Prostate gland (tissue), 2 donors: ENCODE data around the gene ADH7. TPM values are rescaled to one million over a fixed set of nuclear protein-coding genes. Genes with fewer than 3 reads are reported as not detected.

ENCODE experiments used
- DNase-seq: peaks from one replicate; pipeline ENCODE4 v3.0.0-alpha.2; 2019; ENCODE audit warnings: low spot score
- H3K27ac ChIP-seq, 2 donors: fragments of 200-600 bp; sonication (generic); 2 replicates each; pipeline ENCODE4 v1.5.1; 2017 to 2019
- H3K27me3 ChIP-seq: fragments of 200-600 bp; sonication (generic); replicated peaks from 2 replicates; pipeline ENCODE4 v1.5.1; 2019; ENCODE audit not compliant: insufficient read depth
- H3K36me3 ChIP-seq, 2 donors: fragments of 200-600 bp; sonication (generic); 1 replicate in 1 of 2; 2 replicates in 1 of 2; pipeline versions ENCODE4 v1.5.1 to v1.8.1; 2017 to 2019
- H3K4me1 ChIP-seq: fragments of 200-600 bp; sonication (generic); replicated peaks from 2 replicates; pipeline ENCODE4 v1.5.1; 2019
- H3K4me3 ChIP-seq, 2 donors: fragments of 200-600 bp; sonication (generic); 2 replicates each; pipeline ENCODE4 v1.5.1; 2017 to 2019
- H3K9me3 ChIP-seq: fragments of 200-600 bp; sonication (generic); 2 replicates; pipeline ENCODE4 v1.5.1; 2017
- POLR2A ChIP-seq: fragments of 450-650 bp; IDR thresholded peaks from one replicate; pipeline ENCODE4 v1.6.1; 2016; ENCODE audit warnings: antibody characterized with exemption, mild to moderate bottlenecking
- POLR2AphosphoS5 ChIP-seq: sonication (generic); formaldehyde crosslinking; IDR thresholded peaks from one replicate; pipeline ENCODE4 v1.6.1; 2017; ENCODE audit warnings: antibody characterized with exemption
- WGBS: methylation state at CpG from one replicate; pipeline ENCODE4 v1.1.5; 2018; 5-methylcytosine and 5-hydroxymethylcytosine counted together
- intact Hi-C: fragments of 100-400 bp; cut with DNase I; formaldehyde crosslinking; loops from one replicate; pipeline ENCODE4 v1.14.2; 2022
- total RNA-seq, 2 donors: library from RNA; depleted of rRNA; stranded (reverse); fragments of >200 nt; gene quantifications; one replicate each; pipeline ENCODE4 v1.1.0, GENCODE V29; 2016
- TF ChIP-seq, protein P1 (sequence below), 4 experiments: fragments of 200-600 bp in 2 of 4; fragments of 450-650 bp in 2 of 4; sonication (generic) in 2 of 4; IDR thresholded peaks; 1 replicate in 3 of 4; 2 replicates in 1 of 4; pipeline ENCODE4 v1.5.1; 2016 to 2019; ENCODE audit warnings: antibody characterized with exemption in 4 of 4, mild to moderate bottlenecking in 2 of 4, moderate library complexity in 2 of 4

Gene ADH7
- total RNA-seq, 2 donors from 2014 or later: 0.64 TPM; not detected in 1

DNA sequence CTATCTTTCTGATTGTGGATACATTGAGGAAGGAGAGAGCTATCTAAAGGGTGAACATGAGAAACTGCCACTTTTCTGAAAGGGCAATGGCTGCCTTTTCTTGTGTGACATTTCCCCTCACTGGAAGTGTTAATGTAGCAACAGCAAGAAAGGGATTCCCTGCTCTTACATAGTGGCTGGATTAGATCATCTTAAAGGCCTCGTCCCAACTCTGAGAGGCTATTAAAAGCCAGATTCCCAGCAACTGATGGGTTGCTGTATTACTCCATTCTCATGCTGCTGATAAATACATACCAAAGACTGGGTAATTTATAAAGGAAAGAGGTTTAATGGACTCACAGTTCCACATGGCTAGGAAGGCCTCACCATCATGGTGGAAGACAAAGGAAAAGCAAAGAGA lies 33.7 kb upstream of the ADH7 start:
- Histone ChIP-seq H3K9me3 (no peaks in the 10 kb centered on the region), H3K27ac (no peak overlapping the region), H3K27me3 (no peaks in the 10 kb centered on the region), H3K36me3 (no peaks in the 10 kb centered on the region), H3K4me1 (no peaks in the 10 kb centered on the region), H3K4me3 (no peak overlapping the region)
- TF ChIP-seq, protein P1, sequence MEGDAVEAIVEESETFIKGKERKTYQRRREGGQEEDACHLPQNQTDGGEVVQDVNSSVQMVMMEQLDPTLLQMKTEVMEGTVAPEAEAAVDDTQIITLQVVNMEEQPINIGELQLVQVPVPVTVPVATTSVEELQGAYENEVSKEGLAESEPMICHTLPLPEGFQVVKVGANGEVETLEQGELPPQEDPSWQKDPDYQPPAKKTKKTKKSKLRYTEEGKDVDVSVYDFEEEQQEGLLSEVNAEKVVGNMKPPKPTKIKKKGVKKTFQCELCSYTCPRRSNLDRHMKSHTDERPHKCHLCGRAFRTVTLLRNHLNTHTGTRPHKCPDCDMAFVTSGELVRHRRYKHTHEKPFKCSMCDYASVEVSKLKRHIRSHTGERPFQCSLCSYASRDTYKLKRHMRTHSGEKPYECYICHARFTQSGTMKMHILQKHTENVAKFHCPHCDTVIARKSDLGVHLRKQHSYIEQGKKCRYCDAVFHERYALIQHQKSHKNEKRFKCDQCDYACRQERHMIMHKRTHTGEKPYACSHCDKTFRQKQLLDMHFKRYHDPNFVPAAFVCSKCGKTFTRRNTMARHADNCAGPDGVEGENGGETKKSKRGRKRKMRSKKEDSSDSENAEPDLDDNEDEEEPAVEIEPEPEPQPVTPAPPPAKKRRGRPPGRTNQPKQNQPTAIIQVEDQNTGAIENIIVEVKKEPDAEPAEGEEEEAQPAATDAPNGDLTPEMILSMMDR (IDR thresholded peaks at IDR 0.05): no peak
- TF ChIP-seq POLR2AphosphoS5 (no peak), POLR2A (no peak)
- intact Hi-C loops: loop anchor here (10.0 kb wide), 1 partner anchor 474 kb away; the partner anchor contains the start of gene METAP1
- 78% methylated on average over 1 of the region's 1 CpG for whole genome bisulfite sequencing
- DNase-seq: no peak

DNA sequence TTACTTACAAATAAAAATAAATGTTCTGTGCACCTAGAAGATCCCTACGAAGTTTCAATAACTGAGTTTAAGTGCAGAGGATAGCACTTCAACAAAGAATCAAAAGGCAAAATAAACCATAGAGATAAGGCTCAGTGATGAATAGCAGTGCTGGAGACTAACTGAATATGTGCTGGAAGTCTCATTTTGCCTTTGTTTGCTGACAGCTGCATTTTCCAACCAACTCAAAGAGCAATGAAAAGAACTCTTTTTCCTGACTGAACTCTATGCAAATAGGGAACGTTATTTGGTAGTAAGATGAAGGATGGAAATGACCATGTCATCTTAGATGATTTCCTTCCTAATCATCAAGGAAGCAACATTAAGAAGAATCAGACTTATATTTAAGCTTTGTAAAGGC lies 32.7 kb upstream of the ADH7 start:
- intact Hi-C loops: loop anchor here (10.0 kb wide), 1 partner anchor 473 kb away; the partner anchor contains the start of gene METAP1
- no peak overlapping the region for H3K27ac ChIP-seq
- no peak overlapping the region for H3K4me3 ChIP-seq
- no peaks in the 10 kb centered on the region for H3K36me3 ChIP-seq
- no peak for DNase-seq
- no peaks in the 10 kb centered on the region for H3K9me3 ChIP-seq
- H3K27me3 ChIP-seq: no peaks in the 10 kb centered on the region
- no peaks in the 10 kb centered on the region for H3K4me1 ChIP-seq
- 65% methylated on average over 2 of the region's 2 CpGs for WGBS
- TF ChIP-seq, protein P1 (IDR thresholded peaks at IDR 0.05): no peak
- TF ChIP-seq POLR2AphosphoS5: no peak
- TF ChIP-seq POLR2A: no peak

DNA sequence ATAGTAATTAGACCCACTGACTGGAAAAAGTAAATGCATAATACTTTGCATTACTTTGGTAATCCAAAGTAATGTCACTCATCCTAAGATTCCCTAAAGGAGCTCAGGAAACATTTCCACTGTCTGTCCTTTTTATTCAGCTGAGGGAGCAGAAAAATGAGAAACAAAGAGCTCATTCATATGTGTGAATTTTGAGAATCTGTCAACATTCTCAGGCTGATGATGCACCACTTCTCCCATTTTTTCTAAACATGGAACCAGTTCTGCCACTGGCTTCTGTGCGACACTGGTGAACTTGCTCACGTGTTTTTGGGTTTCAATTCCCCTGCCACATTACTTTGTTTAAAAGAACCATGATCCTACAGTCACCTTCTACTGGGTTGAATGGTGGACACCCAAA lies 28.4 kb upstream of the ADH7 start:
- Histone ChIP-seq H3K4me1 (no peaks in the 10 kb centered on the region), H3K27ac (no peak overlapping the region), H3K9me3 (no peaks in the 10 kb centered on the region), H3K36me3 (no peaks in the 10 kb centered on the region), H3K4me3 (no peak overlapping the region), H3K27me3 (no peaks in the 10 kb centered on the region)
- intact Hi-C loops: loop anchor here (5.0 to 10.0 kb wide), 2 partner anchors 469 to 526 kb away; partner anchors contain the start of gene METAP1
- TF ChIP-seq, protein P1 (IDR thresholded peaks at IDR 0.05): no peak
- no peak for TF ChIP-seq POLR2A
- TF ChIP-seq POLR2AphosphoS5: no peak
- no peak for DNase-seq
- 72% methylated on average over 2 of the region's 2 CpGs for WGBS

DNA sequence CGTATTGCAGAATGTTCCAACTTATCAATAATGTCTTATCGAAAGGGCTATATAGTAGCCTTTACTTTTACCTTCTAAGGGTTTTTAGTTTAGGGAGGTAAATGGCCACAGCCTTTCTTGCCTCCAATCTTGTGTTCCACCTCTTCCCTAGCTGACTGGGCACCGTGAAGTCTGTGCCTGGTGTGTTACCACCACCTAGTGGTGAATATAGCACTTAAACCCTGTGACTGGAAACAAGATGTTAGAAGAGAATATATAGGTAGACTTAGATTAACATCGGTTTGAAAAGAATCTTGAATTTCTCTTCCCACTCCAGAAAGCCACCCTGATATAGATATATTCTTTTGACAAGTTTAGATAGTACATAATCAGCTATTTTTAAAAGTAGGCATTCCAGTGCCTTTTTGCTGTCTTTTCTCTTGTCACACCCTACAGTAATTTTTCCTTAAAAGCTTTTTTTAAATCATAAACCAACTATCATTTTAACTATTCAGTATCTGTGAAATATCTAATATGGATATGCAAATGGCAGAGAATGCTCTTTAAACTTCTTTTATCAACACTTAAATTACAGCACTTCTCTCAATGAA lies 27.8 kb upstream of the ADH7 start:
- Histone ChIP-seq H3K27ac (no peak overlapping the region), H3K4me3 (no peak overlapping the region), H3K27me3 (no peaks in the 10 kb centered on the region), H3K36me3 (no peaks in the 10 kb centered on the region), H3K4me1 (no peaks in the 10 kb centered on the region), H3K9me3 (no peaks in the 10 kb centered on the region)
- DNase-seq: peak; percentile 63
- TF ChIP-seq POLR2A: no peak
- TF ChIP-seq, protein P1 (IDR thresholded peaks at IDR 0.05): peak; percentile 50 to 86 (median 78)
- TF ChIP-seq POLR2AphosphoS5: peak; percentile 41
- 31% methylated on average over 4 of the region's 4 CpGs for WGBS
- intact Hi-C loops: loop anchor here (5.0 to 10.0 kb wide), 2 partner anchors 468 to 526 kb away; partner anchors contain the start of gene METAP1
